Stimulated activated CD4-positive, alpha-beta T cell treated with anti-CD3 and anti-CD28 coated beads, Interleukin-4, amount 100 ng/mL, for 48 hours (primary cell): ENCODE measurements around the gene AQP1.

ENCODE experiments used
- DNase-seq, 2 donors: peaks; one replicate each; pipeline ENCODE4 v3.0.0-alpha.2; 2020; ENCODE audit warnings: low read depth in 2 of 2

The AQP1 gene

DNA sequence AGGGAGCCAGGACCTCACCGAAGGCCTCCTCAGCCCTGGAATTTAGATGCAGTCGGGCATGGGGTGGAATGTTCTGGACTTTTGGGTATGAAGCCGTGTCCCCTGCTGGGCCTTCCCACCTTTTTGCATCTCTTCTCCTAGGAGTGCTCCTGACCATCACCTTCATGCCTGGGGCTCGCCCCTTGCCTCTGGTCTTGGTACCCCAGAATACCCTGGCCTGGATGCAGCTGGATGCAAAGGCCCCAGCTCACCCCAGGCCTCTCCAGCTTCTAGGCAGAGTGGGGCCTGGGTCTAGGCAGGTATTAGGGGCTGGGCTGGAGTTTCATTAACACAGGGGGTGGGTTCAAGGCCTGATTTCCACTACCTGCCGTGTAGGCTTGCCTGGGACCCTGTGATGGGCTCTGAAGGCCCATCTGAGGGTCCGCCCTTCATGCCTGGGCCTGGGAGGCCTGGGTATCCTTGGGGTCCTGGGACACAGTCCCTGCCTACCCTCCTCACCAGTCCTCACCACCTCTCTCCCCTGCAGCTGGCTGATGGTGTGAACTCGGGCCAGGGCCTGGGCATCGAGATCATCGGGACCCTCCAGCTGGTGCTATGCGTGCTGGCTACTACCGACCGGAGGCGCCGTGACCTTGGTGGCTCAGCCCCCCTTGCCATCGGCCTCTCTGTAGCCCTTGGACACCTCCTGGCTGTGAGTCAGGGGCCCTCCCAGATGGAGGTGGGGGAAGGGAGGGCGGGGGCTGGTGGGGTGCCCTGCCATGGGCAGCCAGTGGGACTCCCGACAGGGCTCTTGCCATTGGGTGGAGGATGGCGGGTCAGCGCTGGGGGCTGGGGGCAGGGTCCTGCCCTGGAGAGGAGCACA lies 10.1 kb downstream of the AQP1 start:
- DNase-seq = no peak

- DNase-seq = no peak
Measured at GRCh38 chr7:30922596-30922995, 10.9 kb downstream of the AQP1 start.

DNA sequence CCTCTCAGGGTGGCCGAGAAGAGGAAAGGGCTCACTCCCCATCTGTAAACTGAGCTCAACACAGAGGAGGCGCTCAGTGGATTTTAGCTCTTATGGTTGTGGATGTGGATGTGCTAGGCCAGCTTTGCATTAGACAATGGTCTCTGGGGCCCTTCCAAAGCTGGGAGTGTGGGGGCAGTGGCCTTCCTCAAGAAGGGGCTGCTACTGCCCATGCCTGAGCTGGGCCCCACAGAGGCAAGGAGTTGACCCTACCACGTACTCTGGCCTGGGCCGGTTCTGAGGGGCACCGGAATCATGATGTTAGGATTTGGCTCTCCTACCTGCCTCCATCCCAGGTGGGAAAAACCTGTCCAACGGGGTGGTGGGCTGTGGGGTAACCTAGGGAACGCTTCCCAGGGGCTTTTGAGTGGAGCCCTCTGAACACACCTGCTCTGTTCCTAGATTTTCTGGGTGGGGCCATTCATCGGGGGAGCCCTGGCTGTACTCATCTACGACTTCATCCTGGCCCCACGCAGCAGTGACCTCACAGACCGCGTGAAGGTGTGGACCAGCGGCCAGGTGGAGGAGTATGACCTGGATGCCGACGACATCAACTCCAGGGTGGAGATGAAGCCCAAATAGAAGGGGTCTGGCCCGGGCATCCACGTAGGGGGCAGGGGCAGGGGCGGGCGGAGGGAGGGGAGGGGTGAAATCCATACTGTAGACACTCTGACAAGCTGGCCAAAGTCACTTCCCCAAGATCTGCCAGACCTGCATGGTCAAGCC lies 11.5 kb downstream of the AQP1 start:
- DNase-seq = no peak

DNA sequence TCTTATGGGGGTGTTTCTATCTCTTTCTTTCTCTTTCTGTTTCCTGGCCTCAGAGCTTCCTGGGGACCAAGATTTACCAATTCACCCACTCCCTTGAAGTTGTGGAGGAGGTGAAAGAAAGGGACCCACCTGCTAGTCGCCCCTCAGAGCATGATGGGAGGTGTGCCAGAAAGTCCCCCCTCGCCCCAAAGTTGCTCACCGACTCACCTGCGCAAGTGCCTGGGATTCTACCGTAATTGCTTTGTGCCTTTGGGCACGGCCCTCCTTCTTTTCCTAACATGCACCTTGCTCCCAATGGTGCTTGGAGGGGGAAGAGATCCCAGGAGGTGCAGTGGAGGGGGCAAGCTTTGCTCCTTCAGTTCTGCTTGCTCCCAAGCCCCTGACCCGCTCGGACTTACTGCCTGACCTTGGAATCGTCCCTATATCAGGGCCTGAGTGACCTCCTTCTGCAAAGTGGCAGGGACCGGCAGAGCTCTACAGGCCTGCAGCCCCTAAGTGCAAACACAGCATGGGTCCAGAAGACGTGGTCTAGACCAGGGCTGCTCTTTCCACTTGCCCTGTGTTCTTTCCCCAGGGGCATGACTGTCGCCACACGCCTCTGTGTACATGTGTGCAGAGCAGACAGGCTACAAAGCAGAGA lies 12.2 kb downstream of the AQP1 start:
- no peak for DNase-seq

- DNase-seq = no peak
Measured at GRCh38 chr7:30924624-30925023, 13.0 kb downstream of the AQP1 start.

GRCh38 chr7:30925117-30925516 lies 13.5 kb downstream of the AQP1 start:
- DNase-seq = no peak

GRCh38 chr7:30925913-30926312 lies 14.3 kb downstream of the AQP1 start:
- no peak for DNase-seq

GRCh38 chr7:30926313-30926712 lies 14.7 kb downstream of the AQP1 start:
- no peak for DNase-seq

DNA sequence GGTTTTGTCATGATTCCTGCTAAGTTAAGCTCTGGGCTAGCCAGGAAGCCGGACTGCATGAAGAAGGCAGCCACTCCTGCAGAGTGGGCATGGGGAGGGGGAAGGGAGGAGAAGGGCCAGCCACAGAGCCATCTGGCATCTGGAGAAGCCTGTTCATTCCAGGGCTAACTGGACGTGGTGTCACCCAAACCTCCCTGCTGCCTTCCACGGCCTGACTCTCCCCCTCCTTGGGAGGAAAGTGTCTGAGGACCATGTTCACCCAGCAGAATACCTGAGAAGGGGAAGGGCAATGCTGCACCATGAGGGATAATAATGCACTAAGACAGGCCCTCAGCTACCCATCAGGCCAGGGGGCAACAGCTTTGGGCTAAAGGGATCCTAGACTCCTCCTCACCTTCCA lies 15.4 kb downstream of the AQP1 start:
- no peak for DNase-seq

GRCh38 chr7:30927559-30927958 lies 15.9 kb downstream of the AQP1 start:
- DNase-seq = no peak

DNA sequence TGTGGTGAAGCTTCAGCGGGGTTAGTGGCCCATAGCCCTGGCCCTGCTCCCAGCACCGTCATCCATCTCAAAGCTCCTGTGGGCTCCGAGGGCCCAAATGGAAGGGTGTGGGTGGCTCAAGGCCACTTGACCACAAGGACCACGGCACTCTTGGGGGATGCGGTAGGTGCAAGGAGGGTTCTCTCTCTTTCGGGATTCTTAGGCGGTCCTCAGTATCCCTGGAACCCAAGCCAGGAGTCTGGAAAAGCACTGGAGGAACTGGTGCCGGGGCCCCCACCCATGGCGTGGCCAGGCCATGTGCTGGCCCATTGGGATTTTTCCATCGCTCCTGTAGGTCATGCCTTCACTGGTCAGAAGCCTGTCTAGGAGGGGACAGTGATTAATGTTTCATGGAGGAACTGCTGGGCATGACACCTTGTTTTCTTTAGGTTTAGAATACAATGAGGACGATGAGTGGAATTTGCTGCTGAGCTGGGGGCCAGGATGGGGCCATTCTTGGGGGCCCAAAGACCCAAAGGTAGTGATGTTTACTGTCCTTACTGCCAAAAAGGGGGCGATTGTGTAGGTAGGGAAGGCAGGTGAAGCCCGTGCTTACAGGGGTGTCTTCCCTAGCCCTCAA lies 16.7 kb downstream of the AQP1 start:
- DNase-seq = no peak

DNA sequence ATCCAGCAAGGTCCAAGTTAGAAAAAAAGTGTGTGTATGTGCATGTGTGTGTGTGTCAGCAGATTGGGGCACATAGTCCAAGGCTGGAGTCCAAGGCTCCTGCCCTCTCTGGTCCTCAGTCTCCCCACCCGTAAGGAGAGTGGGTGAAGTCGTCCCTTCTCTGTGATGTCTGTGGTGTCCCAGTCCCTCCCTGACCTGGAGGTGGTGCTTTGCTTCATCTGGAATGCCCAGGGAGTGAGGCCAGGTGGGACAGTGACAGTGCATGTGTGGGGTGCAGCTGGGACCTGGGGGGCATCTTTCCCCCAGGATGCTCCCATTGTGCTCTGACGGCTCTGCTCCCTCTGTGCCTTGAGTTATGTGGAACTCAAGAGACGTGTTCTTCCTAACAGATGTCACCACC lies 18.0 kb downstream of the AQP1 start:
- DNase-seq = no peak

DNA sequence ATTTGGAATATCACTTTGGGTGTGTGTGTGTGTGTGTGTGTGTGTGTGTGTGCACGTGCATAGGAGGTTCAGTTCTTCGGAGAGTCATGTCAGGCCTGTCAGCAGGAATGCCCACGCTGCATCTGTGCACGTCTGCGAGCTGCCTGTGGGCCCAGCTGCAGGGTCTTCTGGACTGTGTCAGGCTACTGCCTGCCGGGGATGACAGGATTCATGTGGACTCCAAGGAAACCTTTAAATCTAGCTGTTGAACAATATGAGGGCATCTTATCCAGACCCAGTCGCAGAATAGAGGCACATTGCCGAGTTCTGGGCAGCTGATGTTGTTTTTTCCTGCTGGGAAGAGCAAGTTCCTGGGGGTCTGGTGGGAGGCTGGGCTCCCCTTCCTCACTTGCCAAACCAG lies 19.0 kb downstream of the AQP1 start:
- DNase-seq = no peak

DNA sequence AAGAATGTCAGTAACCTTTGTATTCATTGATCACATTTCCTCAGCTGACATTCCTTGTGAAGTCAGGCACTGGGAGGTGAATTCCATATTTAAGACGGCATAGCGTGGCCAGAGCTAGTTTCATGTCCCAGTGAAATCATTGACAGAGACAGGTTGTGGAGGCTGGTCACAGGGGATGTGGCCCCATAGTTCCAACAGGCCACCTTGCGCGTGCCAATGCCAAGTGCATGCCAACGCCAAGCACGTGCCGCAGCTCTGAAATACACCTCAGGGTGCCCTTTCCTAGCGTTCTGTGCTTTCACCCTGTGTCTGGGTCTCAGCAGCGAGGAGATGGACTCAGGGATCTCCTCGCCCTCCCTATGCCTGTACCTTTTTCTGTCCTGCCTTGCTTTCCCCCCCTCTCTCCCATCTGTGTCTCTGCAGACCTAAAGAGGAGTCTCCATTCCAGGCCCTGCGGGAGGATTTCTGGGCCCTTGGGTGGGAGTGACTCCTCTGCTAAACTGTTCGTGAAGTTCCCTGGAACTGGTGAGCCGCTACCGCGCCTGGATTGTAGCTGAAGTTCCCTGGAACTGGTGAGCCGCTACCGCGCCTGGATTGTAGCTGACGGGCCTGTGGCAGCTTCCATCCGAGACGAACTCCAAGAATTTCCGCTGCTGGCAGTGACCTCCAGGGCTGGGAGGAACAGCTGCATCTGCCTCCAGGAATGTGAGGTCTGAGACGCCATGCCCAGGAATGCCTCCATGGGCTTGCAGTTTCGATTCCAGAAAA lies 19.7 kb downstream of the AQP1 start:
- DNase-seq = no peak

DNA sequence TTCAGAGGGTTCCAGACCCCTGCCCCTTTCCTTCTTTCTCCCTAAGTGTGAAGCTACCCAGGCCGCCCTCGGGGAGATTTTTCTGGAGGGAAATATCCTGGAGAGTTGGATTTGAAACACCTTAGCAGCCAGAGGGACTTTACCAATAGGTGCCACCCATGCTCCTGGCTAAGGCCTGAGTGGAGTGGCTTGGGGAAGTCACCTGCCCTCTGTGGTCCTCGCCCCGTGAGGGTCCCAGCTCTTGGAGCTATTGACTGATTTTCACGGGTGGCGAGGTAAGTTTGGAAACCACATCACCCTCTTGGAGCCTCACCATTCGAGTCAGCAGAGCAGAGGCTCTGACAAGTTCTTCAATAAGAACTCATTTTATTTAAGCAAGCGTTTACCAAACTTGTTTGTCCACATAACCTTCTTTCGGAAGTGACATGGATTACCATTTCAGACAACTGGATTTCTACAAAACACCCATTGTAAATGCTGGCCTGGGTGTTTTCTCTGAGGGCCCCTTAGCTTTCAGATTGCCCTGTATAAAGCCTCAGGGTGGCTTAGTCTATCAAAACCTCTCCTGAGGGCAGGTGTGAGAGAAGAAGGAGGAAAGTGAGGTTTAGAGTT lies 20.4 kb downstream of the AQP1 start:
- no peak for DNase-seq

DNA sequence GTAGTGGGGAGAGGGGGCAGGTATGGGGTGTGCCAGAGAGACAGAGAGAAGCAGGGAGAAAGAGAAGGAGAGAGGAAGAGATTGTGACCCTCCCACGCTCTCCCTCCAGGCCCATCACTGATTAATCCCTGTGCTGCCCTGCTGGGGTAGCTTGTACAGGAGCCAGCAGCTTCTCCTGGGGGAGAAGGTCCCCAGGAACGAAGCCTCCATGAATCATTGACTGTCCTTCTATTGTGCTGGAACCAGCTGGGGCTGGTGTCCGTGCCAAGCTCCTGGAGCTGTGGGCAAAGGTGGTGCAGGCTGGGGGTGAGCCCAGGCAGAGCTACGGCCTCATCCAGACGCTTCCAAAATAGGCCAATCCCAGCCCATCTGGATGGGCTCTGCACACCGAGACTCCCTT lies 20.9 kb downstream of the AQP1 start:
- DNase-seq = no peak

GRCh38 chr7:30933124-30933974 lies 21.7 kb downstream of the AQP1 start:
- DNase-seq = no peak

DNA sequence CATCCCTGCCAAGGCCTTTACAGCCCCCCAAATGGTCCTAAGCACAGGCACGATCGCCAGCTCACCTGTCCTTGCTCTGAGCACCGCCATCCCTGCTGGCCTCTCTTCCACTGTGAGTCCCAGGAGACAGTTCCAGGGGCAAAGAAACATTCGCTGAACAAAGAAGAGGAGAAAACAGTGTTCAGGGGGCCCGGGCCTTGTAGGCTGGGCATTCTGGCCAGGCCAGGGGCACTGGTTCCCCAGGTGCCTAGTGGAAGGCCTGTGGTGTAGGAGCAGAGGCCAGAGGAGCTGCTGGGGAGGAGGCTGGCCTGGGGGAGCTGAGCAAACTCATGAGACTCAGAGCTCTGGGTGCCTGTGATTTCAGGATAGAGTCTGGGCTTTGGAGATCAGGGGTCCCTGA lies 22.6 kb downstream of the AQP1 start:
- no peak for DNase-seq

GRCh38 chr7:30934732-30935568 lies 23.3 kb downstream of the AQP1 start:
- DNase-seq = no peak
